ENCODE measurements around the gene YPEL2.
"Not testable (repeated sequence)": the region's sequence is repeated elsewhere in the genome, so short reads cannot be mapped to it uniquely, and the experiment has no call there.

Gene YPEL2

GRCh38 chr17:59410049-59410437, 78.6 kb downstream of the YPEL2 start:
- no peak for DNase-seq

GRCh38 chr17:59412431-59412830, 81.0 kb downstream of the YPEL2 start:
- not testable (repeated sequence) for DNase-seq

GRCh38 chr17:59413014-59413766, 81.7 kb downstream of the YPEL2 start:
- DNase-seq = no peak

GRCh38 chr17:59415397-59415796, 83.9 kb downstream of the YPEL2 start:
- no peak for DNase-seq

- no peak for DNase-seq
Observed at GRCh38 chr17:59416184-59416583, 84.7 kb downstream of the YPEL2 start.

- DNase-seq = no peak
Observed at GRCh38 chr17:59417452-59417851, 86.0 kb downstream of the YPEL2 start.

- DNase-seq = no peak
Observed at GRCh38 chr17:59418732-59419166, 87.3 kb downstream of the YPEL2 start.

- no peak for DNase-seq
Observed at GRCh38 chr17:59420901-59421300, 89.4 kb downstream of the YPEL2 start.

- no peak for DNase-seq
Observed at GRCh38 chr17:59421722-59422121, 90.3 kb downstream of the YPEL2 start.

- DNase-seq = no peak
Observed at GRCh38 chr17:59423137-59423724, 91.8 kb downstream of the YPEL2 start.

- DNase-seq = no peak
Observed at GRCh38 chr17:59423903-59424302, 92.4 kb downstream of the YPEL2 start.

GRCh38 chr17:59424331-59424730, 92.9 kb downstream of the YPEL2 start:
- no peak for DNase-seq

- no peak for DNase-seq
Observed at GRCh38 chr17:59425085-59425931, 93.9 kb downstream of the YPEL2 start.

GRCh38 chr17:59426031-59426430, 94.6 kb downstream of the YPEL2 start:
- DNase-seq = no peak

- DNase-seq = peak; percentile 67
Observed at GRCh38 chr17:59427425-59427921, 96.0 kb downstream of the YPEL2 start.

GRCh38 chr17:59427996-59428395, 96.5 kb downstream of the YPEL2 start:
- DNase-seq = no peak

- no peak for DNase-seq
Observed at GRCh38 chr17:59428916-59429485, 97.5 kb downstream of the YPEL2 start.

GRCh38 chr17:59431601-59432000, 100.1 kb downstream of the YPEL2 start:
- DNase-seq = no peak

GRCh38 chr17:59432657-59433056, 101.2 kb downstream of the YPEL2 start:
- DNase-seq = no peak

GRCh38 chr17:59433586-59433985, 102.1 kb downstream of the YPEL2 start:
- DNase-seq = no peak

- no peak for DNase-seq
Observed at GRCh38 chr17:59434429-59434828, 103.0 kb downstream of the YPEL2 start.

GRCh38 chr17:59435238-59435637, 103.8 kb downstream of the YPEL2 start:
- no peak for DNase-seq

GRCh38 chr17:59436900-59437299, 105.4 kb downstream of the YPEL2 start:
- no peak for DNase-seq
